Tibial nerve (tissue), 4 donors: ENCODE measurements around the gene CLDN34. TPM values are rescaled to one million over a fixed set of nuclear protein-coding genes. Genes with fewer than 3 reads are reported as not detected.

Source experiments
- DNase-seq, 2 donors: peaks; one replicate each; pipeline ENCODE4 v3.0.0-alpha.2; 2019; ENCODE audit warnings: low spot score in 2 of 2
- H3K27ac ChIP-seq, 4 donors: fragments of 200-600 bp; sonication (generic) in 3 of 4; one replicate each; pipeline ENCODE4 v1.5.1; 2017 to 2019; ENCODE audit warnings: mild to moderate bottlenecking in 1 of 4
- H3K27me3 ChIP-seq, 2 donors: fragments of 200-600 bp; sonication (generic) in 1 of 2; one replicate each; pipeline versions ENCODE4 v1.5.1 to v1.6.0; 2017 to 2019
- H3K36me3 ChIP-seq, 3 donors: fragments of 200-600 bp; sonication (generic); one replicate each; pipeline ENCODE4 v1.5.1; 2018 to 2019
- H3K4me1 ChIP-seq, 4 donors: fragments of 200-600 bp; sonication (generic) in 3 of 4; one replicate each; pipeline ENCODE4 v1.5.1; 2017 to 2019
- H3K4me3 ChIP-seq, 4 donors: fragments of 200-600 bp; sonication (generic) in 3 of 4; one replicate each; pipeline ENCODE4 v1.5.1; 2017 to 2019; ENCODE audit warnings: mild to moderate bottlenecking in 1 of 4, moderate library complexity in 1 of 4
- H3K9me3 ChIP-seq, 4 donors: fragments of 200-600 bp; sonication (generic) in 3 of 4; one replicate each; pipeline ENCODE4 v1.5.1; 2017 to 2019
- EP300 ChIP-seq, 2 donors: sonication (generic); formaldehyde crosslinking; IDR thresholded peaks; one replicate each; pipeline ENCODE4 v1.6.1; 2017; ENCODE audit warnings: antibody characterized with exemption in 2 of 2, mild to moderate bottlenecking in 1 of 2
- POLR2A ChIP-seq, 2 donors: fragments of 450-650 bp; IDR thresholded peaks; one replicate each; pipeline ENCODE4 v1.6.1; 2017; ENCODE audit warnings: antibody characterized with exemption in 2 of 2, mild to moderate bottlenecking in 2 of 2, moderate library complexity in 2 of 2
- WGBS, 2 donors: methylation state at CpG; one replicate each; pipeline ENCODE4 v1.1.5; 2018; 5-methylcytosine and 5-hydroxymethylcytosine counted together
- total RNA-seq, 4 donors: library from RNA; depleted of rRNA; stranded (reverse); fragments of >200 nt; gene quantifications; one replicate each; pipeline ENCODE4 v1.1.0, GENCODE V29; 2016
- TF ChIP-seq, protein P1 (sequence below), 5 experiments: fragments of 200-600 bp in 3 of 5; fragments of 450-650 bp in 2 of 5; sonication (generic) in 3 of 5; IDR thresholded peaks; one replicate each; pipeline ENCODE4 v1.5.1; 2016 to 2019; ENCODE audit warnings: antibody characterized with exemption in 5 of 5, mild to moderate bottlenecking in 3 of 5, moderate library complexity in 2 of 5

The CLDN34 gene
- total RNA-seq, 4 donors from 2014 or later: not detected

DNA sequence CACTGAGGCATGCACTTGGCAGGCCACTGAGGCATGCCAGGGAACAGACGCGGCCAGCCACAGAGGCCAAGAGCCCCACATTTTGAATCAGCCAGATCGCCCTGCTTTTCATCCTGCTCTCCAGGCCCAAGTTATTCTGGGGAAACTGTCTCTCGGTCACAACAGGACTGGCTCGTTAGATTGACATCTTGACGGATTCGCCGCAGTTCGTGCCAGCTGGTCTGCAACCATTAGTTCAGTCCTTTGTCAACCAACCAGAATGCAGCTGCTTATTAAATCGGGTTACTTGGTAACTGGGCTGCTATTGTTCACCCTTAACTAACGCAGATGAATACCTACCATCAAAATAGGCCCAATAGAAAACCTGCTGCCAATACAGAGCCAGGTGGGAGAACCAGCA lies 16.7 kb downstream of the CLDN34 start:
- H3K27ac ChIP-seq: no peak overlapping the region
- no peak for DNase-seq
- no peak for TF ChIP-seq EP300 (IDR thresholded peaks at IDR 0.05)
- no peak for TF ChIP-seq POLR2A (IDR thresholded peaks at IDR 0.05)
- TF ChIP-seq, protein P1, sequence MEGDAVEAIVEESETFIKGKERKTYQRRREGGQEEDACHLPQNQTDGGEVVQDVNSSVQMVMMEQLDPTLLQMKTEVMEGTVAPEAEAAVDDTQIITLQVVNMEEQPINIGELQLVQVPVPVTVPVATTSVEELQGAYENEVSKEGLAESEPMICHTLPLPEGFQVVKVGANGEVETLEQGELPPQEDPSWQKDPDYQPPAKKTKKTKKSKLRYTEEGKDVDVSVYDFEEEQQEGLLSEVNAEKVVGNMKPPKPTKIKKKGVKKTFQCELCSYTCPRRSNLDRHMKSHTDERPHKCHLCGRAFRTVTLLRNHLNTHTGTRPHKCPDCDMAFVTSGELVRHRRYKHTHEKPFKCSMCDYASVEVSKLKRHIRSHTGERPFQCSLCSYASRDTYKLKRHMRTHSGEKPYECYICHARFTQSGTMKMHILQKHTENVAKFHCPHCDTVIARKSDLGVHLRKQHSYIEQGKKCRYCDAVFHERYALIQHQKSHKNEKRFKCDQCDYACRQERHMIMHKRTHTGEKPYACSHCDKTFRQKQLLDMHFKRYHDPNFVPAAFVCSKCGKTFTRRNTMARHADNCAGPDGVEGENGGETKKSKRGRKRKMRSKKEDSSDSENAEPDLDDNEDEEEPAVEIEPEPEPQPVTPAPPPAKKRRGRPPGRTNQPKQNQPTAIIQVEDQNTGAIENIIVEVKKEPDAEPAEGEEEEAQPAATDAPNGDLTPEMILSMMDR (IDR thresholded peaks at IDR 0.05): no peak
- H3K9me3 ChIP-seq: no peaks in the 10 kb centered on the region
- no peaks in the 10 kb centered on the region for H3K36me3 ChIP-seq
- no peaks in the 10 kb centered on the region for H3K27me3 ChIP-seq
- H3K4me1 ChIP-seq: no peaks in the 10 kb centered on the region
- H3K4me3 ChIP-seq: no peak overlapping the region
- 94 to 96% methylated on average over 9 to 11 of the region's 11 CpGs for WGBS, 2 donors

- Histone ChIP-seq H3K4me3 (no peak overlapping the region), H3K27ac (no peak overlapping the region), H3K4me1 (no peaks in the 10 kb centered on the region), H3K36me3 (no peaks in the 10 kb centered on the region), H3K27me3 (no peaks in the 10 kb centered on the region), H3K9me3 (no peaks in the 10 kb centered on the region)
- TF ChIP-seq, protein P1 (IDR thresholded peaks at IDR 0.05): peak in 3 of 5 experiments; percentile 28 to 61 (median 41)
- no peak for TF ChIP-seq POLR2A (IDR thresholded peaks at IDR 0.05)
- no peak for DNase-seq
- WGBS, 2 donors: 31 to 33% methylated on average over 1 of the region's 1 CpG
These were observed 21.6 kb downstream of the CLDN34 start for GRCh38 chrX:9988762-9989161.

DNA sequence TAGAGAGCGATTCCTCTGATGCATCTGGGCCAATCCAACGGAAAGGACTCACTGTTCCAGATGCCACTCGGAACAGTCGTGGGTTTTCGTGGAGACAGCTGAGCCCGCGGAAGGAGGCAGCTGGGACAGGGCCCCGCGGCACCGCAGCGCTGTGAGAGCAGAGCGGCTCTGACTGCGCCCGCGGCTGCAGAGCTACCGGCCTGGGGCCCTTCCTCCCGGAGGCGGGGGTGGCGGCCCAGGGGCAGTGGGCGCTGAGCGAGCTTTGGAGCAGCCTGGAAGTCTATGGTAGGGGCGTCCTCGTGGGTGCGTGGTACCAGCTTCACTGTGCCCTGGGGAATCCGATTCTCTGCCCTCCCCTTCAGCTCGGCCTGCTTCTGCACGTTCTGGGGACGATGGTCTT lies 24.9 kb downstream of the CLDN34 start:
- Histone ChIP-seq H3K4me3 (no peak overlapping the region), H3K27ac (no peak overlapping the region), H3K27me3 (no peaks in the 10 kb centered on the region), H3K4me1 (no peaks in the 10 kb centered on the region), H3K36me3 (no peaks in the 10 kb centered on the region), H3K9me3 (no peaks in the 10 kb centered on the region)
- TF ChIP-seq EP300 (IDR thresholded peaks at IDR 0.05) (no peak), POLR2A (IDR thresholded peaks at IDR 0.05) (no peak)
- TF ChIP-seq, protein P1 (IDR thresholded peaks at IDR 0.05): no peak
- 90 to 97% methylated on average over 8 to 14 of the region's 28 CpGs for WGBS, 2 donors
- no peak for DNase-seq

GRCh38 chrX:9992724-9993123 lies 25.6 kb downstream of the CLDN34 start:
- Histone ChIP-seq H3K36me3 (no peaks in the 10 kb centered on the region), H3K4me3 (no peak overlapping the region), H3K4me1 (no peaks in the 10 kb centered on the region), H3K27me3 (no peaks in the 10 kb centered on the region), H3K9me3 (no peaks in the 10 kb centered on the region), H3K27ac (no peak overlapping the region)
- TF ChIP-seq POLR2A (IDR thresholded peaks at IDR 0.05): no peak
- TF ChIP-seq EP300 (IDR thresholded peaks at IDR 0.05): no peak
- TF ChIP-seq, protein P1 (IDR thresholded peaks at IDR 0.05): no peak
- DNase-seq: no peak
- WGBS, 2 donors: 92 to 100% methylated on average over 2 to 11 of the region's 18 CpGs

DNA sequence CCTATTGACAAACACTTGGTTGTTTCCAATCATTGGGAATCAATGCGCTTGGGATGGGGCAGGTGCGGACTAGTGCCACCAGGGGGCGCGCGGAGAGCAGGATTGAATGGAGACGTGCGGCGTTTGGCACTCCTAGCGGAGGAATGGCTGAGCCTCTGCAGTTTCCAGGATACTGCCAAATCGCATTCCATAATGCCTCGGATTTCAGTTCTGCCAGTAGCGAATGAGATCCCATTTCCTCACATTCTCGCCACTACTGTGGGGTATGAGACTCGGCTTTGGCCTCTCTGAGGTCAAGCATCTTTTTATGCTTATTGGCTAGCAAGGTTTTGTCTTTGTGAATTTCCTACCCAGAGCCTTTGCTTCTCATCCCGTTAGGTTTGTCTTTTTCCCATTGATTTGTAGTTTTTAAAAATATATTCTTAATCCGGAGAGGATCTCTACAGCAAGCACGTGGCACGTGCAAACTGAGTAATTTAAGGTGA lies 28.7 kb downstream of the CLDN34 start:
- Histone ChIP-seq H3K27me3 (no peaks in the 10 kb centered on the region), H3K9me3 (no peaks in the 10 kb centered on the region), H3K36me3 (no peaks in the 10 kb centered on the region), H3K4me3 (no peak overlapping the region), H3K4me1 (no peaks in the 10 kb centered on the region), H3K27ac (no peak overlapping the region)
- DNase-seq: peak; percentile 76 to 87
- WGBS, 2 donors: 31 to 36% methylated on average over 12 to 18 of the region's 18 CpGs
- TF ChIP-seq, protein P1 (IDR thresholded peaks at IDR 0.05): peak; percentile 88 to 97 (median 90)
- TF ChIP-seq POLR2A (IDR thresholded peaks at IDR 0.05): no peak
- peak in 1 of 2 donors; percentile 85 for TF ChIP-seq EP300 (IDR thresholded peaks at IDR 0.05)
